IMR-90 (cell line): ENCODE results near the gene CTIF. TPM values are rescaled to one million over a fixed set of nuclear protein-coding genes. Genes with fewer than 3 reads are reported as not detected.
A peak's percentile ranks its signal among the peaks of the same experiment; 100 is the strongest.

Source experiments
- ATAC-seq: fragments of 200-7000 bp; cut with Tn5 transposase; 2 replicates; pipeline ENCODE4 v1.9.1; 2020; ENCODE audit warnings: low read depth, mild to moderate bottlenecking, moderate library complexity
- BruUV-seq: library from RNA; stranded (reverse); fragments of 400-500 nt; replicated peaks from 2 replicates; lab custom pipeline; 2021; lab: Mats Ljungman, UMichigan
- CTCF ChIA-PET: fragments of 300-600 bp; formaldehyde crosslinking; extraction: SDS; loops from one replicate; lab custom pipeline; 2021; ENCODE audit warnings: antibody characterized with exemption; lab: Yijun Ruan, JAX
- POLR2A ChIA-PET: fragments of 300-600 bp; sonication (Branson Sonifier 250); formaldehyde crosslinking; loops from one replicate; lab custom pipeline; 2022; ENCODE audit warnings: antibody characterized with exemption; ENCODE audit not compliant: unreplicated experiment; lab: Charles Lee
- DNase-seq: peaks from one replicate; pipeline ENCODE4 v3.0.0; 2013
- H2AFZ ChIP-seq: replicated peaks from 2 replicates; pipeline ENCODE3; 2013; ENCODE audit warnings: low read length, mild to moderate bottlenecking; ENCODE audit not compliant: poor library complexity
- H2AK5ac ChIP-seq: 2 replicates; pipeline ENCODE4 v1.6.1; 2013; ENCODE audit warnings: low read depth, low read length, inconsistent platforms
- H2AK9ac ChIP-seq: replicated peaks from 2 replicates; pipeline ENCODE3; 2013; ENCODE audit warnings: mild to moderate bottlenecking, low read depth, low read length, moderate library complexity; ENCODE audit not compliant: poor library complexity
- H2BK120ac ChIP-seq: 2 replicates; pipeline ENCODE4 v1.6.1; 2013; ENCODE audit warnings: low read depth, low read length, inconsistent platforms
- H2BK15ac ChIP-seq: 3 replicates; pipeline ENCODE4 v1.6.1; 2013; ENCODE audit warnings: low read depth, low read length, inconsistent platforms
- H2BK20ac ChIP-seq: 2 replicates; pipeline ENCODE4 v1.6.1; 2013; ENCODE audit warnings: low read depth, mild to moderate bottlenecking, inconsistent platforms, low read length, moderate library complexity
- H2BK5ac ChIP-seq: 2 replicates; pipeline ENCODE4 v1.6.1; 2013; ENCODE audit warnings: mild to moderate bottlenecking, low read depth, low read length, inconsistent platforms; ENCODE audit not compliant: poor library complexity, severe bottlenecking
- H3K14ac ChIP-seq: replicated peaks from 2 replicates; pipeline ENCODE4 v1.6.1; 2013; ENCODE audit warnings: low read depth, low read length, inconsistent platforms
- H3K18ac ChIP-seq: 2 replicates; pipeline ENCODE4 v1.6.1; 2013; ENCODE audit warnings: low read depth, low read length, control low read depth
- H3K23ac ChIP-seq: 2 replicates; pipeline ENCODE4 v1.6.1; 2013; ENCODE audit warnings: low read depth, low read length, inconsistent platforms
- H3K27ac ChIP-seq: 2 replicates; pipeline ENCODE4 v1.5.1; 2013; ENCODE audit warnings: mild to moderate bottlenecking, control low read depth, low read length; ENCODE audit not compliant: insufficient read depth
- H3K27me3 ChIP-seq: 2 replicates; pipeline ENCODE4 v1.6.1; 2013; ENCODE audit warnings: low read length; ENCODE audit not compliant: control insufficient read depth, insufficient read depth
- H3K36me3 ChIP-seq: 2 replicates; pipeline ENCODE4 v1.6.1; 2013; ENCODE audit warnings: low read length, mixed read lengths; ENCODE audit not compliant: control insufficient read depth, insufficient read depth
- H3K4ac ChIP-seq: 2 replicates; pipeline ENCODE4 v1.6.1; 2013; ENCODE audit warnings: low read depth, low read length, inconsistent platforms
- H3K4me1 ChIP-seq: 2 replicates; pipeline ENCODE4 v1.6.1; 2013; ENCODE audit warnings: low read length, mixed read lengths; ENCODE audit not compliant: control insufficient read depth, insufficient read depth
- H3K4me2 ChIP-seq: 2 replicates; pipeline ENCODE4 v1.6.1; 2013; ENCODE audit warnings: low read depth, mild to moderate bottlenecking, control low read depth, low read length, moderate library complexity
- H3K4me3 ChIP-seq: 2 replicates; pipeline ENCODE4 v1.5.1; 2013; ENCODE audit warnings: low read depth, mild to moderate bottlenecking, control low read depth, low read length, moderate library complexity; ENCODE audit not compliant: insufficient read depth
- H3K56ac ChIP-seq: 2 replicates; pipeline ENCODE4 v1.6.1; 2013; ENCODE audit warnings: low read length, inconsistent platforms; ENCODE audit not compliant: insufficient read depth; ENCODE audit errors: extremely low read depth
- H3K79me1 ChIP-seq, 2 experiments: 2 replicates each; pipeline ENCODE4 v1.6.1; 2013; ENCODE audit warnings: low read length in 2 of 2, inconsistent platforms in 1 of 2, low read depth in 1 of 2
- H3K9ac ChIP-seq: 2 replicates; pipeline ENCODE4 v1.6.1; 2013; ENCODE audit warnings: low read depth, low read length, control low read depth
- H3K9me1 ChIP-seq: 2 replicates; pipeline ENCODE4 v1.6.1; 2013; ENCODE audit warnings: low read length, inconsistent platforms; ENCODE audit not compliant: insufficient read depth
- H3K9me3 ChIP-seq: 2 replicates; pipeline ENCODE4 v1.6.1; 2013; ENCODE audit warnings: low read length; ENCODE audit not compliant: control insufficient read depth, insufficient read depth
- H4K20me1 ChIP-seq: 2 replicates; pipeline ENCODE4 v1.6.1; 2013; ENCODE audit warnings: low read length, inconsistent platforms; ENCODE audit not compliant: insufficient read depth
- H4K5ac ChIP-seq: 2 replicates; pipeline ENCODE4 v1.6.1; 2013; ENCODE audit warnings: mild to moderate bottlenecking, low read depth, low read length, control low read depth
- H4K8ac ChIP-seq, 2 experiments: 2 replicates each; pipeline ENCODE4 v1.6.1; 2013; ENCODE audit warnings: low read depth in 2 of 2, low read length in 2 of 2, control low read depth in 1 of 2, inconsistent platforms in 1 of 2
- H4K91ac ChIP-seq: 2 replicates; pipeline ENCODE4 v1.6.1; 2013; ENCODE audit warnings: low read depth, low read length, inconsistent platforms; ENCODE audit not compliant: insufficient read depth
- BHLHE40 ChIP-seq: fragments of 150-350 bp; IDR thresholded peaks from 2 replicates; pipeline ENCODE4 v1.6.1; 2016; ENCODE audit warnings: mild to moderate bottlenecking, low read depth, low read length
- CEBPB ChIP-seq: IDR thresholded peaks from 2 replicates; pipeline ENCODE4 v1.6.1; 2012; ENCODE audit warnings: low read depth, low read length, improper control_type of control experiment
- CHD1 ChIP-seq: IDR thresholded peaks from 2 replicates; pipeline ENCODE4 v1.6.1; 2012; ENCODE audit warnings: low read depth, low read length, improper control_type of control experiment
- CTCF ChIP-seq: conservative IDR thresholded peaks from 2 replicates; pipeline ENCODE4 v1.5.1; 2012; ENCODE audit warnings: mild to moderate bottlenecking, low read depth, low read length, improper control_type of control experiment
- FOS ChIP-seq: fragments of 150-350 bp; IDR thresholded peaks from 2 replicates; pipeline ENCODE4 v1.6.1; 2016; ENCODE audit warnings: low read depth, low read length
- MAFK ChIP-seq: IDR thresholded peaks from 2 replicates; pipeline ENCODE4 v1.6.1; 2012; ENCODE audit warnings: low read depth, low read length, improper control_type of control experiment
- MAZ ChIP-seq: IDR thresholded peaks from 2 replicates; pipeline ENCODE4 v1.6.1; 2012; ENCODE audit warnings: low read depth, mild to moderate bottlenecking, low read length, improper control_type of control experiment, moderate library complexity, borderline replicate concordance
- MXI1 ChIP-seq: IDR thresholded peaks from 2 replicates; pipeline ENCODE4 v1.6.1; 2012; ENCODE audit warnings: low read depth, mild to moderate bottlenecking, low read length, moderate library complexity, borderline replicate concordance
- NFE2L2 ChIP-seq: fragments of 150-350 bp; IDR thresholded peaks from 2 replicates; pipeline ENCODE4 v1.6.1; 2016; ENCODE audit warnings: low read depth, mild to moderate bottlenecking, low read length
- POLR2A ChIP-seq: IDR thresholded peaks from 2 replicates; pipeline ENCODE4 v1.6.1; 2012; ENCODE audit warnings: mild to moderate bottlenecking, low read depth, low read length
- RAD21 ChIP-seq: IDR thresholded peaks from 2 replicates; pipeline ENCODE4 v1.6.1; 2012; ENCODE audit warnings: low read length, improper control_type of control experiment
- RCOR1 ChIP-seq: IDR thresholded peaks from 2 replicates; pipeline ENCODE4 v1.6.1; 2012; ENCODE audit warnings: mild to moderate bottlenecking, low read length, improper control_type of control experiment; ENCODE audit not compliant: insufficient replicate concordance
- RFX5 ChIP-seq: IDR thresholded peaks from 2 replicates; pipeline ENCODE4 v1.8.0; 2012; ENCODE audit warnings: low read depth, mild to moderate bottlenecking, low read length, moderate library complexity
- SMC3 ChIP-seq: fragments of 150-350 bp; IDR thresholded peaks from 2 replicates; pipeline ENCODE4 v1.6.1; 2016; ENCODE audit warnings: low read depth, mild to moderate bottlenecking, antibody characterized with exemption, low read length, moderate library complexity
- USF2 ChIP-seq: fragments of 150-350 bp; IDR thresholded peaks from 2 replicates; pipeline ENCODE4 v1.6.1; 2017; ENCODE audit warnings: mild to moderate bottlenecking, antibody characterized with exemption, low read length, low read depth
- WGBS, 2 experiments: methylation state at CpG; one replicate each; pipeline versions ENCODE4 v1.1.5 to v1.1.7; 2013; ENCODE audit warnings: missing lambda C conversion rate in 2 of 2; ENCODE audit not compliant: insufficient read length in 1 of 2; ENCODE audit errors: extremely low coverage in 2 of 2; 5-methylcytosine and 5-hydroxymethylcytosine counted together
- dilution Hi-C: fragments of 300-500 bp; cut with HindIII; formaldehyde crosslinking; loops from one replicate; pipeline ENCODE4 v1.14.3; 2018; ENCODE audit warnings: low sequenced_read_pairs; ENCODE audit not compliant: unreplicated experiment
- in situ Hi-C: fragments of 300-500 bp; cut with MboI; formaldehyde crosslinking; loops from 3 replicates; pipeline ENCODE4 v1.14.3; 2019; ENCODE audit warnings: low sequenced_read_pairs, inconsistent platforms, mixed read lengths
- intact Hi-C: fragments of 100-400 bp; cut with micrococcal nuclease; formaldehyde crosslinking; loops from 2 replicates; pipeline ENCODE4 v1.10.0; 2022
- polyA plus RNA-seq, 3 experiments: library from polyadenylated mRNA; depleted of rRNA; stranded (reverse); fragments of >200 nt; gene quantifications; 2 replicates each; pipeline ENCODE4 v1.2.3, GENCODE V29; 2012; ENCODE audit warnings: low replicate concordance in 1 of 3
- total RNA-seq: library from RNA; depleted of rRNA; stranded (reverse); fragments of >200 nt; gene quantifications from 2 replicates; pipeline ENCODE4 v1.2.3, GENCODE V29; 2012
- TF ChIP-seq, protein P1 (sequence below): fragments of 150-350 bp; IDR thresholded peaks from 2 replicates; pipeline ENCODE4 v1.6.1; 2016; ENCODE audit warnings: low read depth, mild to moderate bottlenecking, low read length, moderate library complexity, borderline replicate concordance

The CTIF gene
- total and polyA plus RNA-seq, 2 of the 4 experiments (the other 2 are of a cell fraction), result 25.1 to 57.0 TPM

DNA sequence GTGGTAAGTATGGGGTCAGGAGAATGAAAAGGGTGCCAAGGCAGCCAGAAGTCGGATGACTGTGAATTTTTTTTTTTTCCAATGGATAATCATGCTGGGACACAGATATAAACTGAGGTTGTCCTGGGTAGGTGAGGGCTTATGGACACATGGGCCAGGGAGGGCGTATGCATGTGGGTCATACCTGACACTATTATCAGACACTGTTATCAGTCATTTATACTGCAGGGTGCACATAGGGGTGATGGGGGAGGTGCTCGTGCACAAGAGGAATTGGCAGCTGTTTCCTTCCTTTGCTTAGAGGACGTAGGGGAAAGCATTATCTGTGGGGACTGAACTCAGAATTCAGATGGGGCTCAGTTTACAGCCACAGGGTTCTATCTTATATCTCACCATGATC lies 10.1 kb downstream of the CTIF start:
- dilution Hi-C loops, result no loop called here
- Histone ChIP-seq H3K36me3 (peaks cover 9% of the 10 kb centered on the region), H3K27ac (peak overlapping the region; percentile 52; the same call in 1 of the 2 replicates), H3K4me1 (peaks cover 43% of the 10 kb centered on the region), H3K18ac (peak overlapping the region; percentile 63; the same call in 1 of the 2 replicates), H3K14ac (peak overlapping the region; percentile 56), H4K91ac (peak overlapping the region; percentile 89), H4K8ac (peak overlapping the region; percentile 3 to 49; a peak in 2 of 4 replicates), H3K56ac (peak overlapping the region; percentile 33; the same call in 1 of the 2 replicates), H3K4me3 (no peak overlapping the region), H3K9me1 (peaks cover 67% of the 10 kb centered on the region), H2AFZ (no peak overlapping the region), H3K23ac (peak overlapping the region; percentile 32; the same call in 1 of the 2 replicates), H3K27me3 (no peaks in the 10 kb centered on the region), H4K20me1 (peaks cover 95% of the 10 kb centered on the region), H2BK15ac (peak overlapping the region; percentile 38; the same call in 2 of the 3 replicates), H3K9me3 (no peaks in the 10 kb centered on the region), H3K9ac (peak overlapping the region; percentile 11; the same call in 1 of the 2 replicates), H3K4me2 (no peak overlapping the region), H2AK5ac (peak overlapping the region; percentile 98), H3K4ac (peak overlapping the region; percentile 91), H2BK5ac (peak overlapping the region; percentile 50), H4K5ac (peak overlapping the region; percentile 28; the same call in 1 of the 2 replicates), H2BK20ac (peak overlapping the region; percentile 47; the same call in 1 of the 2 replicates), H2AK9ac (no peak overlapping the region), H2BK120ac (peak overlapping the region; percentile 86), H3K79me1 (peaks cover 55 to 97% of the 10 kb centered on the region in 2 experiments)
- DNase-seq, result no peak
- BruUV-seq, result no TSS peak
- no peak for ATAC-seq
- WGBS, 2 experiments, result 100% methylated on average over 1 of the region's 4 CpGs; no CpG with 5 or more reads in 1 of the 2 experiments
- intact Hi-C loops, result no loop called here
- CTCF ChIA-PET, result interaction anchor here (0.6 kb wide), 1 partner anchor 698 kb away, joined by 8 read pairs; no protein-coding TSS in a partner anchor
- TF ChIP-seq CHD1 (no peak), CEBPB (no peak), SMC3 (no peak), MAZ (no peak), MAFK (no peak), RAD21 (no peak), RFX5 (no peak), CTCF (no peak), NFE2L2 (no peak), POLR2A (no peak), MXI1 (no peak), RCOR1 (no peak), FOS (no peak), BHLHE40 (no peak), USF2 (no peak)
- TF ChIP-seq, protein P1, sequence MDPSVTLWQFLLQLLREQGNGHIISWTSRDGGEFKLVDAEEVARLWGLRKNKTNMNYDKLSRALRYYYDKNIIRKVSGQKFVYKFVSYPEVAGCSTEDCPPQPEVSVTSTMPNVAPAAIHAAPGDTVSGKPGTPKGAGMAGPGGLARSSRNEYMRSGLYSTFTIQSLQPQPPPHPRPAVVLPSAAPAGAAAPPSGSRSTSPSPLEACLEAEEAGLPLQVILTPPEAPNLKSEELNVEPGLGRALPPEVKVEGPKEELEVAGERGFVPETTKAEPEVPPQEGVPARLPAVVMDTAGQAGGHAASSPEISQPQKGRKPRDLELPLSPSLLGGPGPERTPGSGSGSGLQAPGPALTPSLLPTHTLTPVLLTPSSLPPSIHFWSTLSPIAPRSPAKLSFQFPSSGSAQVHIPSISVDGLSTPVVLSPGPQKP, result no peak
- POLR2A ChIA-PET, result no interaction called here
- in situ Hi-C loops, result loop anchor here (5.0 to 25.0 kb wide), 2 partner anchors 113 to 388 kb away; no protein-coding TSS in a partner anchor
